WTC11 (cell line): ENCODE measurements around the gene CRAT. TPM values are rescaled to one million over a fixed set of nuclear protein-coding genes. Genes with fewer than 3 reads are reported as not detected.

ENCODE experiments used
- ATAC-seq: fragments of 200-7000 bp; cut with Tn5 transposase; 2 replicates; pipeline ENCODE4 v1.10.0; 2021; ENCODE audit warnings: mild to moderate bottlenecking, moderate library complexity
- CTCF ChIA-PET: fragments of 300-600 bp; sonication (Branson Sonifier 250); formaldehyde crosslinking; loops from one replicate; lab custom pipeline; 2021; ENCODE audit warnings: antibody characterized with exemption; lab: Charles Lee
- POLR2A ChIA-PET: fragments of 350-600 bp; sonication (Branson Sonifier 250); formaldehyde crosslinking; loops from one replicate; lab custom pipeline; 2021; ENCODE audit warnings: antibody characterized with exemption; lab: Charles Lee
- DNase-seq: peaks from one replicate; pipeline ENCODE4 v3.0.0; 2021; ENCODE audit warnings: low spot score
- H3K27ac Mint-ChIP-seq: 2 replicates; pipeline ENCODE4 v1.8.0; 2021; ENCODE audit warnings: mixed read lengths
- H3K27me3 Mint-ChIP-seq: 2 replicates; pipeline ENCODE4 v1.8.0; 2021; ENCODE audit warnings: low read depth, mild to moderate bottlenecking, moderate library complexity, mixed read lengths
- H3K36me3 Mint-ChIP-seq: 2 replicates; pipeline ENCODE4 v1.8.0; 2021; ENCODE audit warnings: mixed read lengths
- H3K4me1 Mint-ChIP-seq: 2 replicates; pipeline ENCODE4 v1.8.0; 2022; ENCODE audit warnings: mixed read lengths
- H3K4me3 Mint-ChIP-seq: 2 replicates; pipeline ENCODE4 v1.8.0; 2021; ENCODE audit warnings: mild to moderate bottlenecking, moderate library complexity, mixed read lengths
- H3K9me3 Mint-ChIP-seq: 2 replicates; pipeline ENCODE4 v1.8.0; 2021; ENCODE audit warnings: mixed read lengths
- ETV6 ChIP-seq: sonication (generic); formaldehyde crosslinking; IDR thresholded peaks from 2 replicates; pipeline ENCODE4 v1.8.1; 2022; ENCODE audit warnings: mild to moderate bottlenecking, missing genetic modification reagents
- FOXK1 ChIP-seq: sonication (generic); formaldehyde crosslinking; IDR thresholded peaks from 2 replicates; pipeline ENCODE4 v1.8.0; 2022; ENCODE audit warnings: mild to moderate bottlenecking, moderate library complexity, missing genetic modification reagents
- GABPB1 ChIP-seq: sonication (generic); formaldehyde crosslinking; IDR thresholded peaks from 2 replicates; pipeline ENCODE4 v1.8.1; 2023; ENCODE audit warnings: mild to moderate bottlenecking, missing genetic modification reagents
- JAZF1 ChIP-seq: fragments of 250-450 bp; sonication (Bioruptor Pico); IDR thresholded peaks from 2 replicates; pipeline ENCODE4 v1.9.0; 2021; ENCODE audit warnings: moderate library complexity, mild to moderate bottlenecking, inconsistent platforms
- MXD4 ChIP-seq: fragments of 250-450 bp; sonication (Bioruptor Pico); IDR thresholded peaks from 2 replicates; pipeline ENCODE4 v1.8.0; 2021; ENCODE audit warnings: mild to moderate bottlenecking, moderate library complexity, borderline replicate concordance
- RELA ChIP-seq: sonication (generic); formaldehyde crosslinking; IDR thresholded peaks from 2 replicates; pipeline ENCODE4 v1.8.1; 2022; ENCODE audit warnings: missing genetic modification reagents, mild to moderate bottlenecking, borderline replicate concordance
- SP1 ChIP-seq: sonication (generic); formaldehyde crosslinking; conservative IDR thresholded peaks from 2 replicates; pipeline ENCODE4 v1.8.1; 2022; ENCODE audit warnings: missing genetic modification reagents
- TCF7 ChIP-seq: sonication (generic); formaldehyde crosslinking; IDR thresholded peaks from 2 replicates; pipeline ENCODE4 v1.8.0; 2022; ENCODE audit warnings: mild to moderate bottlenecking, low read depth, missing genetic modification reagents, moderate library complexity
- ZNF121 ChIP-seq: sonication (generic); formaldehyde crosslinking; IDR thresholded peaks from 2 replicates; pipeline ENCODE4 v1.8.0; 2023; ENCODE audit warnings: missing genetic modification reagents
- ZNF232 ChIP-seq: sonication (generic); formaldehyde crosslinking; IDR thresholded peaks from 2 replicates; pipeline ENCODE4 v1.8.0; 2022; ENCODE audit warnings: mild to moderate bottlenecking, missing genetic modification reagents
- ZNF263 ChIP-seq: sonication (generic); formaldehyde crosslinking; IDR thresholded peaks from 2 replicates; pipeline ENCODE4 v1.8.1; 2022; ENCODE audit warnings: low read depth, mild to moderate bottlenecking, moderate library complexity, missing genetic modification reagents
- ZNF396 ChIP-seq: fragments of 250-450 bp; sonication (Bioruptor Pico); IDR thresholded peaks from 2 replicates; pipeline ENCODE4 v1.8.0; 2021; ENCODE audit warnings: mild to moderate bottlenecking, moderate library complexity, borderline replicate concordance
- total RNA-seq: library from RNA; stranded (reverse); gene quantifications from 3 replicates; pipeline ENCODE4 v1.2.3, GENCODE V29; 2021
- TF ChIP-seq, protein P1 (sequence below): fragments of 250-450 bp; sonication (Bioruptor Pico); conservative IDR thresholded peaks from 2 replicates; pipeline ENCODE4 v1.9.0; 2021; ENCODE audit warnings: mild to moderate bottlenecking
- TF ChIP-seq, protein P2 (sequence below): sonication (generic); formaldehyde crosslinking; IDR thresholded peaks from 2 replicates; pipeline ENCODE4 v1.8.0; 2022; ENCODE audit warnings: mild to moderate bottlenecking, missing genetic modification reagents
- TF ChIP-seq, protein P3 (sequence below): sonication (generic); formaldehyde crosslinking; IDR thresholded peaks from 2 replicates; pipeline ENCODE4 v1.8.0; 2022; ENCODE audit warnings: mild to moderate bottlenecking, missing genetic modification reagents
- TF ChIP-seq, protein P4 (sequence below): sonication (generic); formaldehyde crosslinking; IDR thresholded peaks from 2 replicates; pipeline ENCODE4 v1.8.1; 2022; ENCODE audit warnings: missing genetic modification reagents, borderline replicate concordance
- TF ChIP-seq, protein P5 (sequence below): sonication (generic); formaldehyde crosslinking; IDR thresholded peaks from 2 replicates; pipeline ENCODE4 v1.8.0; 2023; ENCODE audit warnings: mild to moderate bottlenecking, missing genetic modification reagents
- TF ChIP-seq, protein P6 (sequence below): fragments of 200-600 bp; IDR thresholded peaks from 2 replicates; pipeline ENCODE4 v1.8.0; 2022; ENCODE audit warnings: antibody characterized with exemption

Gene CRAT
- total RNA-seq, 1 experiment from 2014 or later: 17.2 TPM

DNA sequence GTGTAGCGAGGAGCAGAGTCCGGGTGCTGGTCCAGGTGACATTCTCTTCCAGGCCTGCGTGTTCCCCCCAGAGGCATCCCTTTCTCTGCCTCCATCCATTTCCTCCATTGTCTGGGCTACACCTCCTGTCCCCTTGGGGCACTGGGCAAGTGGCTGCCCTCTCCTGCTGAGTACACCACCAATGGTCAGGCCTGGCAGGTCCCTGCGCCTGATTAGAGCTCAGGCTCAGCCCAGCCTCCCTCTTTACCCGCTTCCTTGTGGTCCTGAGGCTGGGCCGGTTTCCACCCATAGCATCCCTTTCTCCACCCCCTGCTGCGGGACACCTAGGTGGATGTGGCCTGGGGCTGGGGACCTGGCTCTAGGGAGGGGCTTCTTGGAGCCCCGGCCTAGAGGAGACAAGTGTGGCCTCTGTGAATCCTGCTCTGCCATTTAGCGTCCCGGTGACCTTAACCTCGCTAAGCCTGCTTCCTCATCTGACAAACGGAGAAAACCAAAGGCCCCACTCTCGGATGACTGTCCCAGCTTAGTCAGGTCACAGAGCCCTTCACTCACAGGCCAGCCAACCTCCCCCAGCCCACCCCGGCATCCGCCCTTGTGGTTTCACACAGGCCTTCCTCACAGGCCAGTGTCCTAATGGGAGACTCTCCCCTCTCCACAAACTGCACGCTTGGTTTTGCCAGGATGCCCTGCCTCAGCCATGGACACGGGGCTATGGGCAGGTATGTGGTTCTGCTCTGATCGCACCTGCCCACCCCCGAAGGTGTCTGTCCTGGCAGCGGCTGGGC, 16.8 kb downstream of the CRAT start:
- no peak for DNase-seq
- no peaks in the 10 kb centered on the region for H3K4me1 Mint-ChIP-seq
- peak overlapping the region; percentile 74; the same call in 1 of the 2 replicates for H3K27ac Mint-ChIP-seq
- H3K27me3 Mint-ChIP-seq: no peaks in the 10 kb centered on the region
- ChIA-PET POLR2A (no interaction called here), CTCF (no interaction called here)
- TF ChIP-seq, protein P1, sequence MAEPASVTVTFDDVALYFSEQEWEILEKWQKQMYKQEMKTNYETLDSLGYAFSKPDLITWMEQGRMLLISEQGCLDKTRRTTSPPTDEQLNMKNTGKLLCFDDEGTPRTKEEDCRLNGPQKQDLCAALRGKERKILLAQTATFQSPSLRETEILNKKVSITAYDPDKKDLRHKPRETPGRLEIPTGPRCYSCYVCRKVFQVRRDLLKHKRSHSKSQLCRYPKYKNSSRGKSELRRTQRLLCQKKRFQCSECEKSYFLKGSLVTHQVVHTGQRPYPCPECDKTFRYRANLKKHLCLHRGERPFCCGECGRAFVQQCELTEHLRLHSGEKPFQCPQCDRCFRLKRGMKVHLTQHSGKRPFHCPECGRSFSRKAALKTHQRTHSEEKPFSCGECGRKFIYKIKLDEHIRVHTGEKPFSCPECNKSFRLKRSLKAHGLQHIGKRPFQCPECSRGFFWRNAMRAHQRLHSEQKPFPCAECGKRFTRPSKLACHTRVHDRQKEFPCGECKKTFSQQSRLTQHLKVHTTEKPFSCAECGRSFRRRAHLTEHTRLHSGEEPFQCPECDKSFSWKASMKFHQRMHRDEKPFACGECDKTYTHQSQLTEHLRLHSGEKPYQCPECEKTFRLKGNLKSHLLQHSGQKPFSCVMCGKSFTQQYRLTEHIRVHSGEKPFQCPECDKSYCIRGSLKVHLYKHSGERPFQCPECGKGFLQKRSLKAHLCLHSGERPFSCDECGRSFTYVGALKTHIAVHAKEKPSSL: no peak
- H3K4me3 Mint-ChIP-seq: no peak overlapping the region
- no peak for ATAC-seq
- H3K36me3 Mint-ChIP-seq: peaks cover 8% of the 10 kb centered on the region; the same call in 1 of the 2 replicates
- H3K9me3 Mint-ChIP-seq: no peaks in the 10 kb centered on the region

DNA sequence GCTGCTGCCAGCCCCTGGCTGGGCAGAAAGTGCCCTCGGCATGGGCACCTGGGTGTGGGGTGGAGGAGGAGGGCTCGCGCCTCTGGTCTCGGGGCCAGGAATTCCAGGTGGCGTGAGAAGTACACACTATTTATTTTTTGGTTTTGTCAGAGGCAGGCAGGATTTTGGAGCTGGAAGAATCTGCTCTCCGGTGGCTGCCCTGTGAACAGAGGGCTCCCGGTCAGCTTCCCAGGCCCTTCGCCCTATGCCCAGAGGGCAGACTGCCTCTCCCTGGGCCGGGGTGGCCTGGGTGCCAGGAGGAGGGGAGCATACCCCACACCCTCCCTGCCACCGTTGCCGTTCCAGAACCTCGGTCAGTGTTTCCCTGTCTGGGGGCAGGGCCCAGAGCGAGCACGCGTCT, 21.3 kb downstream of the CRAT start:
- Mint-ChIP-seq H3K4me1 (no peaks in the 10 kb centered on the region), H3K27ac (no peak overlapping the region), H3K9me3 (no peaks in the 10 kb centered on the region)
- ATAC-seq (no peak), DNase-seq (no peak)
- TF ChIP-seq GABPB1 (CRISPR knock-in tag) (no peak), MXD4 (CRISPR knock-in tag) (no peak), FOXK1 (CRISPR knock-in tag) (no peak), ETV6 (no peak), RELA (CRISPR knock-in tag) (no peak), TCF7 (CRISPR knock-in tag) (no peak), ZNF121 (CRISPR knock-in tag) (no peak), ZNF232 (CRISPR knock-in tag) (no peak)
- TF ChIP-seq, protein P2, sequence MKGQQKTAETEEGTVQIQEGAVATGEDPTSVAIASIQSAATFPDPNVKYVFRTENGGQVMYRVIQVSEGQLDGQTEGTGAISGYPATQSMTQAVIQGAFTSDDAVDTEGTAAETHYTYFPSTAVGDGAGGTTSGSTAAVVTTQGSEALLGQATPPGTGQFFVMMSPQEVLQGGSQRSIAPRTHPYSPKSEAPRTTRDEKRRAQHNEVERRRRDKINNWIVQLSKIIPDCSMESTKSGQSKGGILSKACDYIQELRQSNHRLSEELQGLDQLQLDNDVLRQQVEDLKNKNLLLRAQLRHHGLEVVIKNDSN (CRISPR knock-in tag): no peak
- TF ChIP-seq, protein P3, sequence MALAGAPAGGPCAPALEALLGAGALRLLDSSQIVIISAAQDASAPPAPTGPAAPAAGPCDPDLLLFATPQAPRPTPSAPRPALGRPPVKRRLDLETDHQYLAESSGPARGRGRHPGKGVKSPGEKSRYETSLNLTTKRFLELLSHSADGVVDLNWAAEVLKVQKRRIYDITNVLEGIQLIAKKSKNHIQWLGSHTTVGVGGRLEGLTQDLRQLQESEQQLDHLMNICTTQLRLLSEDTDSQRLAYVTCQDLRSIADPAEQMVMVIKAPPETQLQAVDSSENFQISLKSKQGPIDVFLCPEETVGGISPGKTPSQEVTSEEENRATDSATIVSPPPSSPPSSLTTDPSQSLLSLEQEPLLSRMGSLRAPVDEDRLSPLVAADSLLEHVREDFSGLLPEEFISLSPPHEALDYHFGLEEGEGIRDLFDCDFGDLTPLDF (CRISPR knock-in tag): no peak
- TF ChIP-seq, all 79 proteins: peak for 0
- Mint-ChIP-seq H3K36me3 (peaks cover 20% of the 10 kb centered on the region; the same call in 1 of the 2 replicates), H3K27me3 (no peaks in the 10 kb centered on the region), H3K4me3 (no peak overlapping the region)
- CTCF ChIA-PET: interaction anchor here (0.6 kb wide), 1 partner anchor 61 kb away, joined by 3 read pairs; the partner anchor contains the start of gene SH3GLB2
- POLR2A ChIA-PET: no interaction called here

DNA sequence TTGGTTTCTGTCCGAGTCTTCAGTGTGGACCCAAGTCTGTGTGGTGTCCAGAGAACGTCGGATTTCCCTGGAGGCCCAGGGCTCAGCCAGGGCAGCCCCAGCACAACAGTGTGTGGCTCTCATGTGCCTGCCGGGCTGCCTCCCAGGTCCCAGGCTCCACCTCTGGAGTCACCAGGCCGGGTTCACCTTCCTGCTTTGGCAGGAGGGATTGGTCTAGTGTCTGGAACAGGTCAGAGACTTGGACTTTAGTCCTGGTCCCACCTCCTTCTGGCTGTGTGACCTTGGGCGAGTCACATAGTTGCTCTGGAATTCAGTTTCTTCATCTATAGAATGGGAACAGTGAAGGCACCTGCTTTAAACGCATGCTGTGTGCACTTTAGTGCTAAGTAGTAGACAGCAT, 26.5 kb downstream of the CRAT start:
- H3K9me3 Mint-ChIP-seq: no peaks in the 10 kb centered on the region
- H3K27me3 Mint-ChIP-seq: no peaks in the 10 kb centered on the region
- peaks cover 12% of the 10 kb centered on the region; the same call in 1 of the 2 replicates for H3K36me3 Mint-ChIP-seq
- H3K4me1 Mint-ChIP-seq: peaks cover 7% of the 10 kb centered on the region
- TF ChIP-seq, protein P4, sequence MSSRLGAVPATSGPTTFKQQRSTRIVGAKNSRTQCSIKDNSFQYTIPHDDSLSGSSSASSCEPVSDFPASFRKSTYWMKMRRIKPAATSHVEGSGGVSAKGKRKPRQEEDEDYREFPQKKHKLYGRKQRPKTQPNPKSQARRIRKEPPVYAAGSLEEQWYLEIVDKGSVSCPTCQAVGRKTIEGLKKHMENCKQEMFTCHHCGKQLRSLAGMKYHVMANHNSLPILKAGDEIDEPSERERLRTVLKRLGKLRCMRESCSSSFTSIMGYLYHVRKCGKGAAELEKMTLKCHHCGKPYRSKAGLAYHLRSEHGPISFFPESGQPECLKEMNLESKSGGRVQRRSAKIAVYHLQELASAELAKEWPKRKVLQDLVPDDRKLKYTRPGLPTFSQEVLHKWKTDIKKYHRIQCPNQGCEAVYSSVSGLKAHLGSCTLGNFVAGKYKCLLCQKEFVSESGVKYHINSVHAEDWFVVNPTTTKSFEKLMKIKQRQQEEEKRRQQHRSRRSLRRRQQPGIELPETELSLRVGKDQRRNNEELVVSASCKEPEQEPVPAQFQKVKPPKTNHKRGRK (CRISPR knock-in tag): no peak
- TF ChIP-seq GABPB1 (CRISPR knock-in tag) (no peak), MXD4 (CRISPR knock-in tag) (no peak), SP1 (no peak), JAZF1 (no peak), ZNF396 (CRISPR knock-in tag) (no peak), ZNF263 (no peak)
- TF ChIP-seq, protein P5, sequence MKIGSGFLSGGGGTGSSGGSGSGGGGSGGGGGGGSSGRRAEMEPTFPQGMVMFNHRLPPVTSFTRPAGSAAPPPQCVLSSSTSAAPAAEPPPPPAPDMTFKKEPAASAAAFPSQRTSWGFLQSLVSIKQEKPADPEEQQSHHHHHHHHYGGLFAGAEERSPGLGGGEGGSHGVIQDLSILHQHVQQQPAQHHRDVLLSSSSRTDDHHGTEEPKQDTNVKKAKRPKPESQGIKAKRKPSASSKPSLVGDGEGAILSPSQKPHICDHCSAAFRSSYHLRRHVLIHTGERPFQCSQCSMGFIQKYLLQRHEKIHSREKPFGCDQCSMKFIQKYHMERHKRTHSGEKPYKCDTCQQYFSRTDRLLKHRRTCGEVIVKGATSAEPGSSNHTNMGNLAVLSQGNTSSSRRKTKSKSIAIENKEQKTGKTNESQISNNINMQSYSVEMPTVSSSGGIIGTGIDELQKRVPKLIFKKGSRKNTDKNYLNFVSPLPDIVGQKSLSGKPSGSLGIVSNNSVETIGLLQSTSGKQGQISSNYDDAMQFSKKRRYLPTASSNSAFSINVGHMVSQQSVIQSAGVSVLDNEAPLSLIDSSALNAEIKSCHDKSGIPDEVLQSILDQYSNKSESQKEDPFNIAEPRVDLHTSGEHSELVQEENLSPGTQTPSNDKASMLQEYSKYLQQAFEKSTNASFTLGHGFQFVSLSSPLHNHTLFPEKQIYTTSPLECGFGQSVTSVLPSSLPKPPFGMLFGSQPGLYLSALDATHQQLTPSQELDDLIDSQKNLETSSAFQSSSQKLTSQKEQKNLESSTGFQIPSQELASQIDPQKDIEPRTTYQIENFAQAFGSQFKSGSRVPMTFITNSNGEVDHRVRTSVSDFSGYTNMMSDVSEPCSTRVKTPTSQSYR (CRISPR knock-in tag): no peak
- TF ChIP-seq, protein P6, sequence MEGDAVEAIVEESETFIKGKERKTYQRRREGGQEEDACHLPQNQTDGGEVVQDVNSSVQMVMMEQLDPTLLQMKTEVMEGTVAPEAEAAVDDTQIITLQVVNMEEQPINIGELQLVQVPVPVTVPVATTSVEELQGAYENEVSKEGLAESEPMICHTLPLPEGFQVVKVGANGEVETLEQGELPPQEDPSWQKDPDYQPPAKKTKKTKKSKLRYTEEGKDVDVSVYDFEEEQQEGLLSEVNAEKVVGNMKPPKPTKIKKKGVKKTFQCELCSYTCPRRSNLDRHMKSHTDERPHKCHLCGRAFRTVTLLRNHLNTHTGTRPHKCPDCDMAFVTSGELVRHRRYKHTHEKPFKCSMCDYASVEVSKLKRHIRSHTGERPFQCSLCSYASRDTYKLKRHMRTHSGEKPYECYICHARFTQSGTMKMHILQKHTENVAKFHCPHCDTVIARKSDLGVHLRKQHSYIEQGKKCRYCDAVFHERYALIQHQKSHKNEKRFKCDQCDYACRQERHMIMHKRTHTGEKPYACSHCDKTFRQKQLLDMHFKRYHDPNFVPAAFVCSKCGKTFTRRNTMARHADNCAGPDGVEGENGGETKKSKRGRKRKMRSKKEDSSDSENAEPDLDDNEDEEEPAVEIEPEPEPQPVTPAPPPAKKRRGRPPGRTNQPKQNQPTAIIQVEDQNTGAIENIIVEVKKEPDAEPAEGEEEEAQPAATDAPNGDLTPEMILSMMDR: no peak
- TF ChIP-seq, protein P3 (CRISPR knock-in tag): no peak
- ATAC-seq (no peak), DNase-seq (no peak)
- ChIA-PET CTCF (interaction anchor here (1.4 to 1.6 kb wide), 2 partner anchors 19 to 48 kb away, joined by 3 to 4 read pairs; no protein-coding TSS in a partner anchor), POLR2A (no interaction called here)
- H3K4me3 Mint-ChIP-seq: no peak overlapping the region
- no peak overlapping the region for H3K27ac Mint-ChIP-seq
